ENCODE data around the gene AGAP9. TPM values are rescaled to one million over a fixed set of nuclear protein-coding genes. Genes with fewer than 3 reads are reported as not detected.
"Not testable (repeated sequence)": the region's sequence is repeated elsewhere in the genome, so short reads cannot be mapped to it uniquely, and the experiment has no call there.

Gene AGAP9
- total RNA-seq, 1 experiment from 2014 or later: 8.6 TPM

DNA sequence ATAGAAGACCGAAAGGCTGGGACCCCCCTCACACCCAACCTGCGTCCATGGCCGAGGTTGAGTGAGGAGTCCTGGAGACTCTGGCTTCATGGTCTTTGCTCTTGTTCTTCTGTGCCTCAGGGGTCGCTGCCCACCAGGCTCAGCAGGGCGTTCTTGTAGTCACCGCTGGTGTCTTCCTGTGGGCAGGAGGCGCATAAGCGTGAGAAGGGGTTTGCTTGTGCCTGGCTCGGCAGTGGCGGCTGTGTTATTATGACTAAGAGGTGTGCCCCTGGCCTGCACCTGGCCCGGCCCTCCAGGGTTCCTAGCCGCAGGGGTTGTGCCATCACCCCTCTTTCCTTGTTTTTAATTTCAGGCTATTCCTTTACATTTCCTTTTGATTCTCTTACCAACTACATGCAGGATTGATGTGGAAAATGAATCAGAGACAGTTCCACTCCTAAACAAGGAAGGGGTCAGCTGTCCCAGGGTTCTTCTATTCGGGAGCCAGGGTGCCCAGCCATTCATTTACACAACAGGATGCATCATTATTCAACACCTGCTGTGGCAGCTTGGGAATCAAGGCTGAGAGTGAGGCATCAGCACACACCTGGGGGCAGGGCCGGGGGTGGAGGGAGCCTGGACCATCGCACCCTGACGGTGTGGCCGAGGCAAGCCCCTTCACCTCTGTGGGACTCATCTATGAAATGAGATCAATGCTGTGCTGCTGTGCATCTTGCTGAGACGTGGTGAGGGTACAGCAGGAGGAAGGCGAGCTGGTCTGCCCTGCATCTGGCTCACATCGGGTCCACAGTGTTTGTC lies 54.5 kb downstream of the AGAP9 start:
- not testable (repeated sequence) for H3K23ac ChIP-seq (ENCODE audit: insufficient read length, low read depth, low read length); H3T11ph ChIP-seq (ENCODE audit: low read length); H3K23me2 ChIP-seq (ENCODE audit: insufficient read length, low read depth, low read length, poor library complexity, severe bottlenecking); H2BK15ac ChIP-seq (ENCODE audit: low read depth, low read length); H4K5ac ChIP-seq (ENCODE audit: insufficient read length, low read depth, low read length); H2BK120ac ChIP-seq (ENCODE audit: low read depth, low read length, poor library complexity, severe bottlenecking); H3K36me3 Mint-ChIP-seq (ENCODE audit: insufficient read depth in 1 of 3, low read depth in 3 of 3); H2BK12ac ChIP-seq (ENCODE audit: insufficient read length, low read depth, low read length); H3K4me1 Mint-ChIP-seq; H3K4me2 ChIP-seq (ENCODE audit: insufficient read depth, insufficient read length, low read length); H3K27ac ChIP-seq (ENCODE audit: insufficient read length, low read depth, low read length); DNase-seq; H4K8ac ChIP-seq (replicated peaks; ENCODE audit: insufficient read length, low read depth, low read length); H4K91ac ChIP-seq (ENCODE audit: insufficient read length, low read depth, low read length); H3K9me3 Mint-ChIP-seq; H2BK20ac ChIP-seq (ENCODE audit: low read depth, low read length, poor library complexity, severe bottlenecking); H4K20me1 ChIP-seq (ENCODE audit: control insufficient read depth, insufficient read depth, insufficient read length); H3K4me3 Mint-ChIP-seq; H2BK5ac ChIP-seq (ENCODE audit: insufficient read length, low read length); H2AFZ ChIP-seq (ENCODE audit: low read length); H3K9me3 ChIP-seq (ENCODE audit: control insufficient read depth, low read depth, low read length); H3K9ac ChIP-seq (ENCODE audit: extremely low read depth, insufficient read length, low read length); H3K27ac Mint-ChIP-seq; H3K79me1 ChIP-seq (ENCODE audit: insufficient read depth, low read depth, low read length, poor library complexity, severe bottlenecking); H3K27me3 ChIP-seq (ENCODE audit: insufficient read depth, low read length); H3K4ac ChIP-seq (ENCODE audit: low read depth, low read length); H3K27me3 Mint-ChIP-seq (ENCODE audit: low read depth); H3K79me2 ChIP-seq (ENCODE audit: insufficient read depth, low read length); H2AK5ac ChIP-seq (ENCODE audit: insufficient read length, low read length); H3K56ac ChIP-seq (ENCODE audit: insufficient read length, low read depth, low read length); H3K14ac ChIP-seq (ENCODE audit: insufficient read depth, low read length); H3K4me1 ChIP-seq (ENCODE audit: insufficient read depth, low read length); H3K18ac ChIP-seq (ENCODE audit: insufficient read length, low read depth, low read length)
- WGBS (ENCODE audit: extremely low coverage, insufficient read length, low lambda C conversion rate): no CpG with 5 or more reads among the region's 20 CpGs

- H3T11ph ChIP-seq (ENCODE audit: low read length); H3K23ac ChIP-seq (ENCODE audit: insufficient read length, low read depth, low read length); H3K27me3 Mint-ChIP-seq (ENCODE audit: low read depth); H3K4ac ChIP-seq (ENCODE audit: low read depth, low read length); H3K27ac Mint-ChIP-seq; H3K79me2 ChIP-seq (ENCODE audit: insufficient read depth, low read length); H3K9me3 Mint-ChIP-seq; H3K4me1 Mint-ChIP-seq; H4K5ac ChIP-seq (ENCODE audit: insufficient read length, low read depth, low read length); H2BK15ac ChIP-seq (ENCODE audit: low read depth, low read length); H2AK5ac ChIP-seq (ENCODE audit: insufficient read length, low read length); H3K23me2 ChIP-seq (ENCODE audit: insufficient read length, low read depth, low read length, poor library complexity, severe bottlenecking); H3K27me3 ChIP-seq (ENCODE audit: insufficient read depth, low read length); H2BK12ac ChIP-seq (ENCODE audit: insufficient read length, low read depth, low read length); DNase-seq; H2AFZ ChIP-seq (ENCODE audit: low read length); H3K36me3 Mint-ChIP-seq (ENCODE audit: insufficient read depth in 1 of 3, low read depth in 3 of 3); H2BK120ac ChIP-seq (ENCODE audit: low read depth, low read length, poor library complexity, severe bottlenecking); H4K20me1 ChIP-seq (ENCODE audit: control insufficient read depth, insufficient read depth, insufficient read length); H3K14ac ChIP-seq (ENCODE audit: insufficient read depth, low read length); H3K9ac ChIP-seq (ENCODE audit: extremely low read depth, insufficient read length, low read length); H3K9me3 ChIP-seq (ENCODE audit: control insufficient read depth, low read depth, low read length); H4K8ac ChIP-seq (replicated peaks; ENCODE audit: insufficient read length, low read depth, low read length); H3K4me1 ChIP-seq (ENCODE audit: insufficient read depth, low read length); H3K18ac ChIP-seq (ENCODE audit: insufficient read length, low read depth, low read length); H3K4me2 ChIP-seq (ENCODE audit: insufficient read depth, insufficient read length, low read length); H3K56ac ChIP-seq (ENCODE audit: insufficient read length, low read depth, low read length); H3K79me1 ChIP-seq (ENCODE audit: insufficient read depth, low read depth, low read length, poor library complexity, severe bottlenecking); H2BK5ac ChIP-seq (ENCODE audit: insufficient read length, low read length); H4K91ac ChIP-seq (ENCODE audit: insufficient read length, low read depth, low read length); H3K4me3 Mint-ChIP-seq; H3K27ac ChIP-seq (ENCODE audit: insufficient read length, low read depth, low read length); H2BK20ac ChIP-seq (ENCODE audit: low read depth, low read length, poor library complexity, severe bottlenecking): not testable (repeated sequence)
- no CpG with 5 or more reads among the region's 7 CpGs for WGBS (ENCODE audit: extremely low coverage, insufficient read length, low lambda C conversion rate)
Measured at GRCh38 chr10:47467957-47468356, 55.5 kb downstream of the AGAP9 start.

Data from H9 (cell line).